Measurements from ENCODE around the gene SP9. TPM values are rescaled to one million over a fixed set of nuclear protein-coding genes. Genes with fewer than 3 reads are reported as not detected.
A peak's percentile ranks its signal among the peaks of the same experiment; 100 is the strongest.

The SP9 gene
- total RNA-seq, 4 donors from 2014 or later, result not detected

GRCh38 chr2:174330945-174331594 lies 3.7 kb upstream of the SP9 start:
- WGBS, 2 donors, result 16 to 21% methylated on average over 16 of the region's 16 CpGs
- no peaks in the 10 kb centered on the region for H3K9me3 ChIP-seq
- no peak for TF ChIP-seq EP300 (IDR thresholded peaks at IDR 0.05)
- TF ChIP-seq, protein P1, sequence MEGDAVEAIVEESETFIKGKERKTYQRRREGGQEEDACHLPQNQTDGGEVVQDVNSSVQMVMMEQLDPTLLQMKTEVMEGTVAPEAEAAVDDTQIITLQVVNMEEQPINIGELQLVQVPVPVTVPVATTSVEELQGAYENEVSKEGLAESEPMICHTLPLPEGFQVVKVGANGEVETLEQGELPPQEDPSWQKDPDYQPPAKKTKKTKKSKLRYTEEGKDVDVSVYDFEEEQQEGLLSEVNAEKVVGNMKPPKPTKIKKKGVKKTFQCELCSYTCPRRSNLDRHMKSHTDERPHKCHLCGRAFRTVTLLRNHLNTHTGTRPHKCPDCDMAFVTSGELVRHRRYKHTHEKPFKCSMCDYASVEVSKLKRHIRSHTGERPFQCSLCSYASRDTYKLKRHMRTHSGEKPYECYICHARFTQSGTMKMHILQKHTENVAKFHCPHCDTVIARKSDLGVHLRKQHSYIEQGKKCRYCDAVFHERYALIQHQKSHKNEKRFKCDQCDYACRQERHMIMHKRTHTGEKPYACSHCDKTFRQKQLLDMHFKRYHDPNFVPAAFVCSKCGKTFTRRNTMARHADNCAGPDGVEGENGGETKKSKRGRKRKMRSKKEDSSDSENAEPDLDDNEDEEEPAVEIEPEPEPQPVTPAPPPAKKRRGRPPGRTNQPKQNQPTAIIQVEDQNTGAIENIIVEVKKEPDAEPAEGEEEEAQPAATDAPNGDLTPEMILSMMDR (IDR thresholded peaks at IDR 0.05), result no peak
- TF ChIP-seq POLR2A (IDR thresholded peaks at IDR 0.05), result no peak
- no peak overlapping the region for H3K4me3 ChIP-seq
- DNase-seq (ENCODE audit: low spot score in 2 of 2), result no peak
- H3K27ac ChIP-seq, result no peak overlapping the region
- peaks cover 25 to 100% of the 10 kb centered on the region in 2 donors for H3K27me3 ChIP-seq
- H3K4me1 ChIP-seq, result peaks cover 0 to 70% (median 33%) of the 10 kb centered on the region in 4 donors
- no peaks in the 10 kb centered on the region for H3K36me3 ChIP-seq

DNA sequence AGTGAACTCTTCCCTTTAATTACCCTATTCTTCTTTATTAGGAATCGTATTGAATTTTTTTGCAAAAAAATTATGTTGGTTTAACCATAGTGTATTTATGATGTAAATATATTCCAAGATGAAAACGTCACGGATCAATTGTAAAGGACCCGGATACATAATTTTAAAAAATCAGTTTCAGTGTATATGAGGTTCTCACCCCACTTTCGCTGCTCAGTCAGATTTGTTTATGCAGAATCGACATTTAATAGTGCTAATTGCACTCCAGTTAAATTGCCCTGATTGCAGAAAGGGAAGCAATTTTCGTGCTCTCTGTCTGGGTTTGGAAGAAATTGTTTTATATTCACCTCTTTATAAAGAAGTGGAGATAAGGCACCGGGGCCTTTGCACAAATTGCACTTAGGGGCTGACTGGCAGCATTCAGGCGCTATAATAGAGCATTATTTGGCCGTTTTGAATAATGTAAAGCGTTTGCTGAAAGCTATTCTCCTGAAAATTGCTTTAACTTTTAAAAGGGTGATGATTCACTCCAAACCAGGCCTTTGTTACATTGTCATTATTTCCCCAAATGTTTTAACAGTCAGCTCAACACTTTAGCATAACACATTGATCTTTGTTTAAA lies 3.0 kb upstream of the SP9 start:
- peak in 1 of 2 donors; percentile 18 for TF ChIP-seq EP300 (IDR thresholded peaks at IDR 0.05)
- TF ChIP-seq, protein P1 (IDR thresholded peaks at IDR 0.05), result no peak
- H3K4me3 ChIP-seq, result no peak overlapping the region
- H3K27me3 ChIP-seq, result peaks cover 25 to 100% of the 10 kb centered on the region in 2 donors
- H3K4me1 ChIP-seq, result peaks cover 0 to 70% (median 33%) of the 10 kb centered on the region in 4 donors
- no peak overlapping the region for H3K27ac ChIP-seq
- WGBS, 2 donors, result 18 to 20% methylated on average over 11 of the region's 11 CpGs
- no peaks in the 10 kb centered on the region for H3K9me3 ChIP-seq
- no peak for DNase-seq (ENCODE audit: low spot score in 2 of 2)
- H3K36me3 ChIP-seq, result no peaks in the 10 kb centered on the region

GRCh38 chr2:174332217-174332963 lies 2.4 kb upstream of the SP9 start:
- TF ChIP-seq EP300 (IDR thresholded peaks at IDR 0.05) (no peak), POLR2A (IDR thresholded peaks at IDR 0.05) (no peak)
- TF ChIP-seq, protein P1 (IDR thresholded peaks at IDR 0.05), result no peak
- H3K27me3 ChIP-seq, result peaks cover 25 to 100% of the 10 kb centered on the region in 2 donors

DNA sequence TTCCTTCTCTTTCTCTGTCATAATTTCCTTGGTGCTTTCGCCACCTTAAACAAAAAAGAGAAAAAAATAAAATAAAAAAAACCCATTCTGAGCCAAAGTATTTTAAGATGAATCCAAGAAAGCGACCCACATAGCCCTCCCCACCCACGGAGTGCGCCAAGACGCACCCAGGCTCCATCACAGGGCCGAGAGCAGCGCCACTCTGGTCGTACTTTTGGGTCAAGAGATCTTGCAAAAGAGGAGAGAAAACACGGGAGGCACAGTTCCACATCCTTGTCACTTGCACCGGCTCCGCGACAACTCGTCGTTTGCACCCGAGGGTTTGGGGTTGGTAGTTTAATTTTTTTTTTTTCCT lies 1.8 kb upstream of the SP9 start:
- no peaks in the 10 kb centered on the region for H3K9me3 ChIP-seq
- H3K27me3 ChIP-seq, result peaks cover 31 to 100% of the 10 kb centered on the region in 2 donors
- no peak overlapping the region for H3K4me3 ChIP-seq
- H3K4me1 ChIP-seq, result peaks cover 0 to 70% (median 35%) of the 10 kb centered on the region in 4 donors
- no peak overlapping the region for H3K27ac ChIP-seq
- DNase-seq (ENCODE audit: low spot score in 2 of 2), result no peak
- WGBS, 2 donors, result 15 to 16% methylated on average over 15 of the region's 15 CpGs
- TF ChIP-seq, protein P1 (IDR thresholded peaks at IDR 0.05), result no peak
- no peak for TF ChIP-seq POLR2A (IDR thresholded peaks at IDR 0.05)
- no peak for TF ChIP-seq EP300 (IDR thresholded peaks at IDR 0.05)
- no peaks in the 10 kb centered on the region for H3K36me3 ChIP-seq

More at GRCh38 chr2:174332217-174332963, 2.4 kb upstream of the SP9 start:
- H3K9me3 ChIP-seq, result no peaks in the 10 kb centered on the region
- DNase-seq (ENCODE audit: low spot score in 2 of 2), result no peak
- no peak overlapping the region for H3K4me3 ChIP-seq
- WGBS, 2 donors, result 12 to 13% methylated on average over 31 of the region's 31 CpGs
- H3K4me1 ChIP-seq, result peaks cover 0 to 70% (median 32%) of the 10 kb centered on the region in 4 donors
- H3K36me3 ChIP-seq, result no peaks in the 10 kb centered on the region
- no peak overlapping the region for H3K27ac ChIP-seq

Measured in tibial nerve (tissue), 4 donors.